H1 (cell line): ENCODE results near the gene YPEL5. TPM values are rescaled to one million over a fixed set of nuclear protein-coding genes. Genes with fewer than 3 reads are reported as not detected.

Source experiments
- CTCF ChIA-PET: fragments of 300-600 bp; sonication (Branson Sonifier 250); formaldehyde crosslinking; loops from one replicate; lab custom pipeline; 2021; ENCODE audit not compliant: partially characterized antibody; lab: Charles Lee
- POLR2A ChIA-PET: fragments of 300-600 bp; sonication (Branson Sonifier 250); formaldehyde crosslinking; loops from one replicate; lab custom pipeline; 2021; ENCODE audit warnings: inconsistent platforms; ENCODE audit not compliant: partially characterized antibody; lab: Charles Lee
- DNase-seq, 2 experiments: peaks; one replicate each; pipeline versions ENCODE4 v3.0.0 to v3.0.0-alpha.2; 2010 to 2022; ENCODE audit warnings: low spot score in 2 of 2, low read depth in 1 of 2, mixed read lengths in 1 of 2
- FAIRE-seq: peaks from 2 replicates; lab custom pipeline; 2011; peaks lifted over from hg19 to GRCh38; lab: Jason Lieb, UNC
- H2AFZ ChIP-seq: 2 replicates; pipeline ENCODE4 v1.8.1; 2012; ENCODE audit warnings: low read length, inconsistent platforms
- H2AK5ac ChIP-seq: 2 replicates; pipeline ENCODE4 v1.6.1; 2013; ENCODE audit warnings: low read depth, low read length
- H2BK120ac ChIP-seq: replicated peaks from 2 replicates; pipeline ENCODE3; 2013; ENCODE audit warnings: low read depth, low read length, inconsistent platforms
- H2BK12ac ChIP-seq: 2 replicates; pipeline ENCODE4 v1.6.1; 2013; ENCODE audit warnings: low read depth, low read length
- H2BK15ac ChIP-seq: 2 replicates; pipeline ENCODE4 v1.6.1; 2013; ENCODE audit warnings: low read length
- H2BK20ac ChIP-seq: 2 replicates; pipeline ENCODE4 v1.6.1; 2013; ENCODE audit warnings: low read length
- H2BK5ac ChIP-seq: 2 replicates; pipeline ENCODE4 v1.6.1; 2013; ENCODE audit warnings: low read depth, low read length
- H3K14ac ChIP-seq: 2 replicates; pipeline ENCODE4 v1.6.1; 2013; ENCODE audit warnings: inconsistent platforms; ENCODE audit not compliant: insufficient read length
- H3K18ac ChIP-seq: 2 replicates; pipeline ENCODE4 v1.6.1; 2013; ENCODE audit warnings: low read length; ENCODE audit errors: extremely low read depth
- H3K23ac ChIP-seq: 2 replicates; pipeline ENCODE4 v1.6.1; 2013; ENCODE audit warnings: inconsistent platforms; ENCODE audit not compliant: insufficient read length
- H3K23me2 ChIP-seq: 2 replicates; pipeline ENCODE4 v1.6.1; 2013; ENCODE audit warnings: low read depth, low read length
- H3K27ac ChIP-seq: 2 replicates; pipeline ENCODE4 v1.6.1; 2011; ENCODE audit warnings: low read depth, low read length, inconsistent platforms
- H3K27me3 ChIP-seq, 4 experiments: replicated peaks in 1 of 4; 1 replicate in 1 of 4; 2 replicates in 3 of 4; pipeline versions ENCODE4 v1.6.1 to v1.8.1; 2011 to 2013; ENCODE audit warnings: low read length in 3 of 4, mild to moderate bottlenecking in 3 of 4, inconsistent platforms in 2 of 4, mixed read lengths in 2 of 4, moderate library complexity in 1 of 4; ENCODE audit not compliant: control insufficient read depth in 3 of 4, insufficient read depth in 3 of 4; ENCODE audit errors: extremely low read depth in 1 of 4
- H3K36me3 ChIP-seq, 4 experiments: 2 replicates each; pipeline versions ENCODE4 v1.6.1 to v1.8.1; 2011 to 2013; ENCODE audit warnings: mild to moderate bottlenecking in 4 of 4, low read length in 3 of 4, moderate library complexity in 2 of 4, control low read depth in 1 of 4, inconsistent platforms in 1 of 4; ENCODE audit not compliant: insufficient read depth in 4 of 4, control insufficient read depth in 2 of 4
- H3K4ac ChIP-seq: replicated peaks from 2 replicates; pipeline ENCODE3; 2013; ENCODE audit warnings: low read length, low read depth, mixed read lengths, inconsistent platforms; ENCODE audit not compliant: insufficient read length
- H3K4me1 ChIP-seq, 4 experiments: replicated peaks in 1 of 4; 1 replicate in 1 of 4; 2 replicates in 3 of 4; pipeline versions ENCODE4 v1.6.1 to v1.8.1; 2011 to 2013; ENCODE audit warnings: low read length in 3 of 4, inconsistent platforms in 2 of 4, mixed read lengths in 1 of 4; ENCODE audit not compliant: insufficient read depth in 4 of 4, control insufficient read depth in 3 of 4
- H3K4me2 ChIP-seq, 2 experiments: 2 replicates each; pipeline versions ENCODE4 v1.6.1 to v1.8.1; 2011 to 2013; ENCODE audit warnings: low read depth in 2 of 2, low read length in 2 of 2, control low read depth in 1 of 2, inconsistent platforms in 1 of 2, mild to moderate bottlenecking in 1 of 2; ENCODE audit not compliant: insufficient read depth in 1 of 2
- H3K4me3 ChIP-seq, 4 experiments: fragments of 200-600, 300-600 bp in 1 of 4; sonication (generic), shearing (Covaris generic), sonication (Bioruptor Twin) in 1 of 4; 2 replicates each; pipeline versions ENCODE4 v1.5.1 to v1.8.1; 2011 to 2016; ENCODE audit warnings: low read length in 4 of 4, low read depth in 3 of 4, control low read depth in 2 of 4, inconsistent platforms in 2 of 4, mild to moderate bottlenecking in 2 of 4, mixed read lengths in 1 of 4, moderate library complexity in 1 of 4; ENCODE audit not compliant: insufficient read depth in 2 of 4; ENCODE audit errors: extremely low read depth in 1 of 4
- H3K56ac ChIP-seq: replicated peaks from 2 replicates; pipeline ENCODE3; 2013; ENCODE audit warnings: low read depth, mild to moderate bottlenecking, mixed read lengths, low read length, inconsistent platforms; ENCODE audit not compliant: insufficient read length
- H3K79me1 ChIP-seq: 2 replicates; pipeline ENCODE4 v1.6.1; 2013; ENCODE audit warnings: low read depth, low read length, control low read depth
- H3K79me2 ChIP-seq, 2 experiments: 2 replicates each; pipeline versions ENCODE4 v1.6.1 to v1.8.1; 2012 to 2013; ENCODE audit warnings: low read length in 2 of 2, mild to moderate bottlenecking in 2 of 2, inconsistent platforms in 1 of 2; ENCODE audit not compliant: insufficient read depth in 2 of 2, control insufficient read depth in 1 of 2
- H3K9ac ChIP-seq, 4 experiments: replicated peaks in 1 of 4; 1 replicate in 1 of 4; 2 replicates in 3 of 4; pipeline versions ENCODE4 v1.6.1 to v1.8.1; 2011 to 2013; ENCODE audit warnings: low read depth in 3 of 4, low read length in 3 of 4, control low read depth in 2 of 4, mild to moderate bottlenecking in 2 of 4, moderate library complexity in 2 of 4, inconsistent platforms in 1 of 4; ENCODE audit errors: extremely low read depth in 1 of 4
- H3K9me3 ChIP-seq, 2 experiments: 2 replicates each; pipeline versions ENCODE4 v1.6.1 to v1.8.1; 2012 to 2013; ENCODE audit warnings: mild to moderate bottlenecking in 2 of 2, moderate library complexity in 2 of 2, control low read depth in 1 of 2, inconsistent platforms in 1 of 2, low read depth in 1 of 2, low read length in 1 of 2, mixed read lengths in 1 of 2; ENCODE audit not compliant: insufficient read depth in 2 of 2
- H4K20me1 ChIP-seq, 2 experiments: replicated peaks in 1 of 2; 2 replicates each; pipeline versions ENCODE3 to v1.8.1; 2011 to 2013; ENCODE audit warnings: inconsistent platforms in 2 of 2, low read length in 2 of 2, mild to moderate bottlenecking in 1 of 2; ENCODE audit not compliant: insufficient read depth in 2 of 2, control insufficient read depth in 1 of 2
- H4K5ac ChIP-seq: 2 replicates; pipeline ENCODE4 v1.6.1; 2013; ENCODE audit warnings: low read length, low read depth, mixed read lengths, inconsistent platforms; ENCODE audit not compliant: insufficient read length
- H4K8ac ChIP-seq: 2 replicates; pipeline ENCODE4 v1.8.0; 2013; ENCODE audit warnings: mild to moderate bottlenecking, moderate library complexity, low read length, inconsistent platforms; ENCODE audit not compliant: insufficient read depth; ENCODE audit errors: extremely low read depth
- H4K91ac ChIP-seq: replicated peaks from 2 replicates; pipeline ENCODE3; 2013; ENCODE audit warnings: low read length, mixed read lengths, inconsistent platforms; ENCODE audit not compliant: insufficient read length
- ASH2L ChIP-seq: fragments of 200-600, 300-600 bp; sonication (generic); IDR thresholded peaks from one replicate; pipeline ENCODE4 v1.7.1; 2017; ENCODE audit warnings: low read length
- GABPA ChIP-seq: IDR thresholded peaks from 2 replicates; pipeline ENCODE4 v1.6.1; 2011; ENCODE audit warnings: mild to moderate bottlenecking, low read length, moderate library complexity, borderline replicate concordance; ENCODE audit not compliant: insufficient read depth
- HDAC6 ChIP-seq: IDR thresholded peaks from one replicate; pipeline ENCODE4 v1.7.1; 2012; ENCODE audit warnings: low read depth, mild to moderate bottlenecking, inconsistent platforms, low read length, moderate library complexity
- KDM4A ChIP-seq: IDR thresholded peaks from one replicate; pipeline ENCODE4 v1.7.1; 2012; ENCODE audit warnings: low read depth, mild to moderate bottlenecking, moderate library complexity, low read length, inconsistent platforms; ENCODE audit not compliant: severe bottlenecking
- KDM5A ChIP-seq: fragments of 200-600 bp; IDR thresholded peaks from 2 replicates; pipeline ENCODE4 v1.7.1; 2012; ENCODE audit warnings: mild to moderate bottlenecking, low read length, inconsistent platforms, mixed read lengths
- MAFK ChIP-seq: IDR thresholded peaks from 2 replicates; pipeline ENCODE4 v1.6.1; 2012; ENCODE audit warnings: low read depth, mild to moderate bottlenecking, improper control_type of control experiment, low read length
- POU5F1 ChIP-seq: IDR thresholded peaks from 2 replicates; pipeline ENCODE4 v1.6.1; 2011; ENCODE audit warnings: low read depth, mild to moderate bottlenecking, low read length, moderate library complexity
- RAD21 ChIP-seq, 2 experiments: IDR thresholded peaks in 1 of 2; conservative IDR thresholded peaks in 1 of 2; 2 replicates each; pipeline ENCODE4 v1.6.1; 2011; ENCODE audit warnings: low read depth in 2 of 2, low read length in 2 of 2, improper control_type of control experiment in 1 of 2, inconsistent platforms in 1 of 2, mild to moderate bottlenecking in 1 of 2, moderate library complexity in 1 of 2
- SAP30 ChIP-seq: fragments of 300-600 bp; sonication (generic); IDR thresholded peaks from 2 replicates; pipeline ENCODE4 v1.7.1; 2012; ENCODE audit warnings: low read length, moderate library complexity, mild to moderate bottlenecking, inconsistent platforms; ENCODE audit not compliant: insufficient read depth, insufficient replicate concordance
- TEAD4 ChIP-seq: IDR thresholded peaks from 2 replicates; pipeline ENCODE4 v1.6.1; 2012; ENCODE audit warnings: low read depth, low read length, inconsistent platforms, mixed read lengths
- YY1 ChIP-seq: IDR thresholded peaks from 2 replicates; pipeline ENCODE4 v1.6.1; 2011; ENCODE audit warnings: low read depth, mild to moderate bottlenecking, low read length
- WGBS, 2 experiments: shearing (Covaris generic) in 1 of 2; methylation state at CpG; one replicate each; pipeline versions ENCODE4 v1.1.6 to v1.1.7; 2013 to 2015; ENCODE audit warnings: low lambda C conversion rate in 2 of 2, mixed read lengths in 2 of 2, inconsistent platforms in 1 of 2, low coverage in 1 of 2, missing lambda C conversion rate in 1 of 2; ENCODE audit not compliant: insufficient replicate concordance in 2 of 2, insufficient coverage in 1 of 2, insufficient read length in 1 of 2; ENCODE audit errors: extremely low coverage in 1 of 2, missing lambda C conversion rate in 1 of 2; 5-methylcytosine and 5-hydroxymethylcytosine counted together
- polyA plus RNA-seq, 7 experiments: library from polyadenylated mRNA; depleted of rRNA in 3 of 7; stranded (reverse) in 5 of 7; unstranded in 2 of 7; fragments of >200 nt in 5 of 7; fragments of 200-250 nt in 2 of 7; gene quantifications; 1 replicate in 5 of 7; 2 replicates in 1 of 7; 4 replicates in 1 of 7; pipeline versions ENCODE4 v1.2.1 to v1.2.3, GENCODE V29; 2011 to 2013; ENCODE audit warnings: missing spikeins in 2 of 7, mixed read lengths in 2 of 7
- total RNA-seq: library from RNA; stranded (reverse); fragmentation: NEBNext Ultra II Directional; extraction: Animal tissue kit (Norgen Biotek cat#: 25700); gene quantifications from 2 replicates; pipeline ENCODE4 v1.2.1, GENCODE V29; 2021
- TF ChIP-seq, protein P1 (sequence below): IDR thresholded peaks from 2 replicates; pipeline ENCODE4 v1.6.1; 2012; ENCODE audit warnings: inconsistent platforms

Gene YPEL5
- total and polyA plus RNA-seq, 2 of the 8 experiments (the other 6 are each of a cell fraction or from before 2014, with no cell fraction given) = 18.5 to 28.0 TPM

DNA sequence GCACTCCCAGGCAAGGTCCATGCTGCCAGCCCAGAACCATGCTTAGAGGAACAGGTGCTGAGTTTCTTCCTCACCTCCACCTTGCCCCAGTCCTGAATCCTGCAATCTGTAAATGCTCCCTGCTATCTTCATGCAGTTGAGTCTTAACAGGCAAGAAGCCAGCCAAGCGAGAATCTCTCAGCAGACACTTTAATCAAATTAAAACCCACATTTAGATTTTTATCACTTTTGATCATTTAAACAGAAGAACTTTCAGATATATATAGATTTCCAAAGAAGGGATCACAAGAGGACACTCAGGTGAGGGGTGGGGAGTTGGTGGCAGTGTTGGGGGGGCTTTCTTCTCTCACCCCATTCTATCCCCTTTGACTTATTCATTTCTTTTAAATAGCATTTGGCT is 58.6 kb downstream of the YPEL5 start:
- no peak overlapping the region for H3K23ac ChIP-seq
- 100% methylated on average over 1 of the region's 1 CpG; no CpG with 5 or more reads in 1 of the 2 experiments for WGBS, 2 experiments
- no peak overlapping the region for H2BK12ac ChIP-seq
- CTCF ChIA-PET = interaction anchor here (0.9 kb wide), 1 partner anchor 506 kb away, joined by 4 read pairs; no protein-coding TSS in a partner anchor
- no peak overlapping the region for H2BK20ac ChIP-seq
- H2BK120ac ChIP-seq = no peak overlapping the region
- peaks cover 0 to 4% (median 2%) of the 10 kb centered on the region in 4 experiments; a peak in 3 of 7 replicates for H3K4me1 ChIP-seq
- H3K36me3 ChIP-seq = no peaks in the 10 kb centered on the region
- H3K56ac ChIP-seq = no peak overlapping the region
- H3K9ac ChIP-seq = no peak overlapping the region
- no peak overlapping the region for H3K4ac ChIP-seq
- no peaks in the 10 kb centered on the region for H3K27me3 ChIP-seq
- H4K20me1 ChIP-seq = no peaks in the 10 kb centered on the region
- H3K14ac ChIP-seq = no peak overlapping the region
- H3K27ac ChIP-seq = no peak overlapping the region
- no peak overlapping the region for H2AK5ac ChIP-seq
- H3K79me1 ChIP-seq = no peaks in the 10 kb centered on the region
- no peak overlapping the region for H4K8ac ChIP-seq
- H3K23me2 ChIP-seq = no peaks in the 10 kb centered on the region
- no peak overlapping the region for H3K4me3 ChIP-seq
- no peak overlapping the region for H3K18ac ChIP-seq
- H2BK15ac ChIP-seq = no peak overlapping the region
- no peak overlapping the region for H2BK5ac ChIP-seq
- no peak for DNase-seq
- no peak overlapping the region for H3K4me2 ChIP-seq
- POLR2A ChIA-PET = no interaction called here
- FAIRE-seq = no peak
- no peaks in the 10 kb centered on the region for H3K79me2 ChIP-seq
- H4K5ac ChIP-seq = no peak overlapping the region
- H4K91ac ChIP-seq = no peak overlapping the region
- no peaks in the 10 kb centered on the region for H3K9me3 ChIP-seq
- H2AFZ ChIP-seq = no peak overlapping the region
- TF ChIP-seq KDM4A (no peak), ASH2L (no peak), POU5F1 (no peak), TEAD4 (no peak), KDM5A (no peak), RAD21 (IDR thresholded peaks at IDR 0.05 in 1 of 2, conservative IDR thresholded peaks at IDR 0.05 in 1 of 2; ENCODE audit: low read depth in 2 of 2, low read length in 2 of 2) (no peak), HDAC6 (no peak), GABPA (no peak), SAP30 (no peak), MAFK (no peak), YY1 (no peak)
- TF ChIP-seq, protein P1, sequence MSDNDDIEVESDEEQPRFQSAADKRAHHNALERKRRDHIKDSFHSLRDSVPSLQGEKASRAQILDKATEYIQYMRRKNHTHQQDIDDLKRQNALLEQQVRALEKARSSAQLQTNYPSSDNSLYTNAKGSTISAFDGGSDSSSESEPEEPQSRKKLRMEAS = no peak
